ENCODE measurements around the gene GPX4. TPM values are rescaled to one million over a fixed set of nuclear protein-coding genes. Genes with fewer than 3 reads are reported as not detected.

The GPX4 gene
- total and polyA plus RNA-seq, 2 of the 13 experiments (the other 11 are each of a cell fraction or from before 2014, with no cell fraction given), result 535 to 613 TPM

DNA sequence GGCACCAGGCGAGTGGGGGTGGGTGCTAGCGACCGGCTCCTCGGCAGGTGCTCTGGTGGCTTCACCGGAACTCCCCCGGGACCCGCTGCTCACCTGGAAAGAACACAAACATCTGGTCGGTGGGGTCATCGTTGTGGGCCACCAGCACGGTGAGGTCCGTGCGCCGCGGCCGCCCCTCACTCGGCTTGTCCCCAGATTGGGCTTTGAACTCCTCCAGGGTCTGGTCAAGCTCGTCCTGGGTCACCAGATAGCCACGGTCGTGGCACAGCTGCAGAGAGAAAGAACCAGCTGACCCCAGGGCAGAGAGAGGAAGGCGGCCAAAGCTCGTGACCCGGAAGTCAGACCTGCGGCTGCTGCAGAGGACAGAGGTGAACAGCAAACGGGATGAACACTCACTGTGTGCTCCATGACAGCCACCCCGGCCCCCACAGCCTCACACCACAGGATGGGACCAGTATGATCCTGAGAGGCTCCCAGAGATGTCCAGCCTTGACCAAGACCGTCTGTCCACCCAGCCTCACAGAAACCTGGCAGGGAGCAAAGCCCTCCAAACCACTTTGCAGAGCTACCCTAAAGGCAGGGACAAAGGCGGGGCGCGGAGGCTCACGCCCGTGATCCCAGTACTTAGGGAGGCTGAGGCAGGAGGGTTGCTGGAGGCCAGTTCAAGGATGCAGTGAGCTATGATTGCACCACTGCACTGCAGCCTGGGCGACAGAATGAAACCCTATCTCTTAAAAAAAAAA lies 9.8 kb upstream of the GPX4 start (continued):
- no peak for TF ChIP-seq REL (CRISPR knock-in tag; conservative IDR thresholded peaks at IDR 0.05)
- no peak for TF ChIP-seq MED8 (CRISPR knock-in tag; IDR thresholded peaks at IDR 0.05; ENCODE audit: insufficient replicate concordance)
- TF ChIP-seq, protein P1, sequence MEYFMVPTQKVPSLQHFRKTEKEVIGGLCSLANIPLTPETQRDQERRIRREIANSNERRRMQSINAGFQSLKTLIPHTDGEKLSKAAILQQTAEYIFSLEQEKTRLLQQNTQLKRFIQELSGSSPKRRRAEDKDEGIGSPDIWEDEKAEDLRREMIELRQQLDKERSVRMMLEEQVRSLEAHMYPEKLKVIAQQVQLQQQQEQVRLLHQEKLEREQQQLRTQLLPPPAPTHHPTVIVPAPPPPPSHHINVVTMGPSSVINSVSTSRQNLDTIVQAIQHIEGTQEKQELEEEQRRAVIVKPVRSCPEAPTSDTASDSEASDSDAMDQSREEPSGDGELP (IDR thresholded peaks at IDR 0.05; ENCODE audit: borderline replicate concordance, low read depth), result peak; percentile 73; the same call in 1 of the 2 replicates
- no peak for TF ChIP-seq HNRNPK (IDR thresholded peaks at IDR 0.05; ENCODE audit: low read depth, low read length, poor library complexity, severe bottlenecking)
- TF ChIP-seq, protein P2, sequence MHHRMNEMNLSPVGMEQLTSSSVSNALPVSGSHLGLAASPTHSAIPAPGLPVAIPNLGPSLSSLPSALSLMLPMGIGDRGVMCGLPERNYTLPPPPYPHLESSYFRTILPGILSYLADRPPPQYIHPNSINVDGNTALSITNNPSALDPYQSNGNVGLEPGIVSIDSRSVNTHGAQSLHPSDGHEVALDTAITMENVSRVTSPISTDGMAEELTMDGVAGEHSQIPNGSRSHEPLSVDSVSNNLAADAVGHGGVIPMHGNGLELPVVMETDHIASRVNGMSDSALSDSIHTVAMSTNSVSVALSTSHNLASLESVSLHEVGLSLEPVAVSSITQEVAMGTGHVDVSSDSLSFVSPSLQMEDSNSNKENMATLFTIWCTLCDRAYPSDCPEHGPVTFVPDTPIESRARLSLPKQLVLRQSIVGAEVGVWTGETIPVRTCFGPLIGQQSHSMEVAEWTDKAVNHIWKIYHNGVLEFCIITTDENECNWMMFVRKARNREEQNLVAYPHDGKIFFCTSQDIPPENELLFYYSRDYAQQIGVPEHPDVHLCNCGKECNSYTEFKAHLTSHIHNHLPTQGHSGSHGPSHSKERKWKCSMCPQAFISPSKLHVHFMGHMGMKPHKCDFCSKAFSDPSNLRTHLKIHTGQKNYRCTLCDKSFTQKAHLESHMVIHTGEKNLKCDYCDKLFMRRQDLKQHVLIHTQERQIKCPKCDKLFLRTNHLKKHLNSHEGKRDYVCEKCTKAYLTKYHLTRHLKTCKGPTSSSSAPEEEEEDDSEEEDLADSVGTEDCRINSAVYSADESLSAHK (CRISPR knock-in tag; IDR thresholded peaks at IDR 0.05; ENCODE audit: borderline replicate concordance), result no peak
- TF ChIP-seq, protein P3, sequence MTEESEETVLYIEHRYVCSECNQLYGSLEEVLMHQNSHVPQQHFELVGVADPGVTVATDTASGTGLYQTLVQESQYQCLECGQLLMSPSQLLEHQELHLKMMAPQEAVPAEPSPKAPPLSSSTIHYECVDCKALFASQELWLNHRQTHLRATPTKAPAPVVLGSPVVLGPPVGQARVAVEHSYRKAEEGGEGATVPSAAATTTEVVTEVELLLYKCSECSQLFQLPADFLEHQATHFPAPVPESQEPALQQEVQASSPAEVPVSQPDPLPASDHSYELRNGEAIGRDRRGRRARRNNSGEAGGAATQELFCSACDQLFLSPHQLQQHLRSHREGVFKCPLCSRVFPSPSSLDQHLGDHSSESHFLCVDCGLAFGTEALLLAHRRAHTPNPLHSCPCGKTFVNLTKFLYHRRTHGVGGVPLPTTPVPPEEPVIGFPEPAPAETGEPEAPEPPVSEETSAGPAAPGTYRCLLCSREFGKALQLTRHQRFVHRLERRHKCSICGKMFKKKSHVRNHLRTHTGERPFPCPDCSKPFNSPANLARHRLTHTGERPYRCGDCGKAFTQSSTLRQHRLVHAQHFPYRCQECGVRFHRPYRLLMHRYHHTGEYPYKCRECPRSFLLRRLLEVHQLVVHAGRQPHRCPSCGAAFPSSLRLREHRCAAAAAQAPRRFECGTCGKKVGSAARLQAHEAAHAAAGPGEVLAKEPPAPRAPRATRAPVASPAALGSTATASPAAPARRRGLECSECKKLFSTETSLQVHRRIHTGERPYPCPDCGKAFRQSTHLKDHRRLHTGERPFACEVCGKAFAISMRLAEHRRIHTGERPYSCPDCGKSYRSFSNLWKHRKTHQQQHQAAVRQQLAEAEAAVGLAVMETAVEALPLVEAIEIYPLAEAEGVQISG (CRISPR knock-in tag; IDR thresholded peaks at IDR 0.05), result no peak; the same call in 1 of the 2 replicates
- TF ChIP-seq, protein P4, sequence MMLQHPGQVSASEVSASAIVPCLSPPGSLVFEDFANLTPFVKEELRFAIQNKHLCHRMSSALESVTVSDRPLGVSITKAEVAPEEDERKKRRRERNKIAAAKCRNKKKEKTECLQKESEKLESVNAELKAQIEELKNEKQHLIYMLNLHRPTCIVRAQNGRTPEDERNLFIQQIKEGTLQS (CRISPR knock-in tag; IDR thresholded peaks at IDR 0.05), result no peak
- peak; percentile 48 for TF ChIP-seq HDAC1 (CRISPR knock-in tag; IDR thresholded peaks at IDR 0.05)
- TF ChIP-seq, protein P5, sequence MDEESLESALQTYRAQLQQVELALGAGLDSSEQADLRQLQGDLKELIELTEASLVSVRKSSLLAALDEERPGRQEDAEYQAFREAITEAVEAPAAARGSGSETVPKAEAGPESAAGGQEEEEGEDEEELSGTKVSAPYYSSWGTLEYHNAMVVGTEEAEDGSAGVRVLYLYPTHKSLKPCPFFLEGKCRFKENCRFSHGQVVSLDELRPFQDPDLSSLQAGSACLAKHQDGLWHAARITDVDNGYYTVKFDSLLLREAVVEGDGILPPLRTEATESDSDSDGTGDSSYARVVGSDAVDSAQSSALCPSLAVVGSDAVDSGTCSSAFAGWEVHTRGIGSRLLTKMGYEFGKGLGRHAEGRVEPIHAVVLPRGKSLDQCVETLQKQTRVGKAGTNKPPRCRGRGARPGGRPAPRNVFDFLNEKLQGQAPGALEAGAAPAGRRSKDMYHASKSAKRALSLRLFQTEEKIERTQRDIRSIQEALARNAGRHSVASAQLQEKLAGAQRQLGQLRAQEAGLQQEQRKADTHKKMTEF (CRISPR knock-in tag; IDR thresholded peaks at IDR 0.05), result peak; percentile 44; the same call in 1 of the 2 replicates
- no peak for TF ChIP-seq ZSCAN22 (CRISPR knock-in tag; IDR thresholded peaks at IDR 0.05)
- no peak for TF ChIP-seq AFF4 (CRISPR knock-in tag; IDR thresholded peaks at IDR 0.05)
- no peak for TF ChIP-seq NR2F6 (IDR thresholded peaks at IDR 0.05)
- TF ChIP-seq NR2F6 (CRISPR knock-in tag; IDR thresholded peaks at IDR 0.05), result peak; percentile 49; the same call in 1 of the 2 replicates
- TF ChIP-seq ZNF790 (CRISPR knock-in tag; IDR thresholded peaks at IDR 0.05; ENCODE audit: borderline replicate concordance), result no peak
- no peak for TF ChIP-seq SSRP1 (CRISPR knock-in tag; IDR thresholded peaks at IDR 0.05)
